Pulmonary artery endothelial cell (primary cell): ENCODE data around the gene UBA1. TPM values are rescaled to one million over a fixed set of nuclear protein-coding genes. Genes with fewer than 3 reads are reported as not detected.

ENCODE experiments used
- DNase-seq: peaks from one replicate; pipeline ENCODE4 v3.0.0-alpha.2; 2011; ENCODE audit warnings: low read depth, low spot score
- total RNA-seq: library from RNA; depleted of rRNA; stranded (reverse); fragments of >200 nt; gene quantifications from 2 replicates; pipeline ENCODE4 v1.2.3, GENCODE V29; 2014

The UBA1 gene
- total RNA-seq, 1 donor from 2014 or later, result 134 TPM

- no peak for DNase-seq
Measured at GRCh38 chrX:47169726-47170515, 23.7 kb upstream of the UBA1 start.

GRCh38 chrX:47170861-47171692 lies 22.6 kb upstream of the UBA1 start:
- DNase-seq, result no peak

- no peak for DNase-seq
Measured at GRCh38 chrX:47171996-47172395, 21.6 kb upstream of the UBA1 start.

GRCh38 chrX:47172549-47172948 lies 21.1 kb upstream of the UBA1 start:
- DNase-seq, result no peak

GRCh38 chrX:47172971-47173792 lies 20.4 kb upstream of the UBA1 start:
- DNase-seq, result no peak

- DNase-seq, result no peak
Measured at GRCh38 chrX:47174376-47174775, 19.3 kb upstream of the UBA1 start.

- DNase-seq, result no peak
Measured at GRCh38 chrX:47174846-47175587, 18.6 kb upstream of the UBA1 start.

- no peak for DNase-seq
Measured at GRCh38 chrX:47175588-47175980, 18.0 kb upstream of the UBA1 start.

- DNase-seq, result no peak
Measured at GRCh38 chrX:47176101-47176740, 17.4 kb upstream of the UBA1 start.

GRCh38 chrX:47177079-47177478 lies 16.6 kb upstream of the UBA1 start:
- DNase-seq, result no peak

GRCh38 chrX:47178337-47178736 lies 15.3 kb upstream of the UBA1 start:
- no peak for DNase-seq

- no peak for DNase-seq
Measured at GRCh38 chrX:47179221-47179927, 14.3 kb upstream of the UBA1 start.

- DNase-seq, result no peak
Measured at GRCh38 chrX:47179928-47180255, 13.7 kb upstream of the UBA1 start.

- DNase-seq, result no peak
Measured at GRCh38 chrX:47180346-47180745, 13.3 kb upstream of the UBA1 start.

- no peak for DNase-seq
Measured at GRCh38 chrX:47181301-47181700, 12.3 kb upstream of the UBA1 start.

- DNase-seq, result no peak
Measured at GRCh38 chrX:47182106-47182700, 11.4 kb upstream of the UBA1 start.

- no peak for DNase-seq
Measured at GRCh38 chrX:47184486-47184885, 9.1 kb upstream of the UBA1 start.

GRCh38 chrX:47185241-47185640 lies 8.4 kb upstream of the UBA1 start:
- no peak for DNase-seq

- DNase-seq, result no peak
Measured at GRCh38 chrX:47186096-47186740, 7.4 kb upstream of the UBA1 start.
